CMK (cell line): Measurements from ENCODE around the gene RPS4Y2.

ENCODE experiments used
- DNase-seq: peaks from one replicate; pipeline ENCODE4 v3.0.0-alpha.2; 2010; ENCODE audit warnings: low read depth

Gene RPS4Y2

GRCh38 chrY:20755808-20756207 is at the start of gene RPS4Y2:
TSS of gene RPS4Y2 (plus strand) at chrY:20756108. CDS start at chrY:20756164, 56 bp downstream.
- no peak for DNase-seq

- no peak for DNase-seq
Measured at GRCh38 chrY:20714391-20714790, 41.5 kb upstream of the RPS4Y2 start.

- no peak for DNase-seq
Measured at GRCh38 chrY:20726184-20726907, 29.6 kb upstream of the RPS4Y2 start.

GRCh38 chrY:20735200-20735599 is 20.7 kb upstream of the RPS4Y2 start:
- no peak for DNase-seq

- DNase-seq, result no peak
Measured at GRCh38 chrY:20739806-20740205, 16.1 kb upstream of the RPS4Y2 start.

GRCh38 chrY:20740609-20741008 is 15.3 kb upstream of the RPS4Y2 start:
- no peak for DNase-seq

- no peak for DNase-seq
Measured at GRCh38 chrY:20745060-20745459, 10.8 kb upstream of the RPS4Y2 start.

- no peak for DNase-seq
Measured at GRCh38 chrY:20746919-20747318, 9.0 kb upstream of the RPS4Y2 start.

- DNase-seq, result no peak
Measured at GRCh38 chrY:20763869-20764268, 8.0 kb downstream of the RPS4Y2 start.

GRCh38 chrY:20765117-20765516 is 9.2 kb downstream of the RPS4Y2 start:
- no peak for DNase-seq

GRCh38 chrY:20770755-20771154 is 14.8 kb downstream of the RPS4Y2 start:
- no peak for DNase-seq

- DNase-seq, result no peak
Measured at GRCh38 chrY:20776104-20776503, 20.2 kb downstream of the RPS4Y2 start.

- DNase-seq, result no peak
Measured at GRCh38 chrY:20780104-20780654, 24.3 kb downstream of the RPS4Y2 start.

GRCh38 chrY:20780776-20781175 is 24.9 kb downstream of the RPS4Y2 start:
- no peak for DNase-seq

- no peak for DNase-seq
Measured at GRCh38 chrY:20781408-20781807, 25.5 kb downstream of the RPS4Y2 start.

GRCh38 chrY:20784965-20785364 is 29.1 kb downstream of the RPS4Y2 start:
- no peak for DNase-seq

GRCh38 chrY:20787076-20787475 is 31.2 kb downstream of the RPS4Y2 start:
- DNase-seq, result no peak

GRCh38 chrY:20798351-20799049 is 42.6 kb downstream of the RPS4Y2 start:
- no peak for DNase-seq

- DNase-seq, result peak; percentile 15
Measured at GRCh38 chrY:20802659-20803058, 46.8 kb downstream of the RPS4Y2 start.

- DNase-seq, result no peak
Measured at GRCh38 chrY:20806243-20806642, 50.3 kb downstream of the RPS4Y2 start.

GRCh38 chrY:20813459-20813858 is 57.6 kb downstream of the RPS4Y2 start:
- no peak for DNase-seq

GRCh38 chrY:20814794-20815193 is 58.9 kb downstream of the RPS4Y2 start:
- DNase-seq, result no peak

- no peak for DNase-seq
Measured at GRCh38 chrY:20817067-20817466, 61.2 kb downstream of the RPS4Y2 start.
